Activated B cell treated with CpG ODN at 0.5 μM for 24 hours (primary cell): Measurements from ENCODE around the gene CD38. TPM values are rescaled to one million over a fixed set of nuclear protein-coding genes. Genes with fewer than 3 reads are reported as not detected.
A peak's percentile ranks its signal among the peaks of the same experiment; 100 is the strongest.

Experiments used
- ATAC-seq: fragments of 200-7000 bp; cut with Tn5 transposase; one replicate; pipeline ENCODE4 v1.10.0; 2021; ENCODE audit warnings: low read depth, mild to moderate bottlenecking, moderate library complexity
- CTCF ChIA-PET: fragments of 350-600 bp; sonication (Branson Sonifier 250); formaldehyde crosslinking; loops from one replicate; lab custom pipeline; 2021; ENCODE audit warnings: antibody characterized with exemption; lab: Charles Lee
- POLR2A ChIA-PET: fragments of 350-600 bp; sonication (Branson Sonifier 250); formaldehyde crosslinking; loops from one replicate; lab custom pipeline; 2021; ENCODE audit warnings: antibody characterized with exemption; lab: Charles Lee
- DNase-seq: peaks from one replicate; pipeline ENCODE4 v3.0.0; 2022
- H3K27ac Mint-ChIP-seq: one replicate; pipeline ENCODE4 v1.8.0; 2020; ENCODE audit warnings: mixed read lengths
- H3K27me3 Mint-ChIP-seq: one replicate; pipeline ENCODE4 v1.8.0; 2021; ENCODE audit warnings: mixed read lengths
- H3K36me3 Mint-ChIP-seq: one replicate; pipeline ENCODE4 v1.8.0; 2021; ENCODE audit warnings: low read depth, mixed read lengths
- H3K4me1 Mint-ChIP-seq: one replicate; pipeline ENCODE4 v1.8.0; 2021; ENCODE audit warnings: mixed read lengths
- H3K4me3 Mint-ChIP-seq: one replicate; pipeline ENCODE4 v1.8.0; 2020; ENCODE audit warnings: mild to moderate bottlenecking, mixed read lengths
- H3K9me3 Mint-ChIP-seq: one replicate; pipeline ENCODE4 v1.8.0; 2020; ENCODE audit warnings: mixed read lengths
- intact Hi-C: fragments of 100-400 bp; cut with micrococcal nuclease; formaldehyde crosslinking; loops from one replicate; pipeline ENCODE4 v1.15.1; 2024
- total RNA-seq: library from RNA; stranded (reverse); gene quantifications from 2 replicates; pipeline ENCODE4 v1.2.3, GENCODE V29; 2022
- TF ChIP-seq, protein P1 (sequence below): fragments of 200-600 bp; IDR thresholded peaks from one replicate; pipeline ENCODE4 v1.8.0; 2022; ENCODE audit warnings: antibody characterized with exemption, mild to moderate bottlenecking

The CD38 gene
- total RNA-seq, 1 donor from 2014 or later, result 5.8 TPM

- intact Hi-C loops, result no loop called here
- CTCF ChIA-PET, result no interaction called here
- Mint-ChIP-seq H3K9me3 (no peaks in the 10 kb centered on the region), H3K27ac (no peak overlapping the region), H3K27me3 (no peaks in the 10 kb centered on the region), H3K4me1 (peaks cover 22% of the 10 kb centered on the region), H3K36me3 (no peaks in the 10 kb centered on the region), H3K4me3 (no peak overlapping the region)
- POLR2A ChIA-PET, result interaction anchor here (1.4 kb wide), 1 partner anchor 14 kb away, joined by 6 read pairs; no protein-coding TSS in a partner anchor
- DNase-seq, result no peak
- TF ChIP-seq, protein P1, sequence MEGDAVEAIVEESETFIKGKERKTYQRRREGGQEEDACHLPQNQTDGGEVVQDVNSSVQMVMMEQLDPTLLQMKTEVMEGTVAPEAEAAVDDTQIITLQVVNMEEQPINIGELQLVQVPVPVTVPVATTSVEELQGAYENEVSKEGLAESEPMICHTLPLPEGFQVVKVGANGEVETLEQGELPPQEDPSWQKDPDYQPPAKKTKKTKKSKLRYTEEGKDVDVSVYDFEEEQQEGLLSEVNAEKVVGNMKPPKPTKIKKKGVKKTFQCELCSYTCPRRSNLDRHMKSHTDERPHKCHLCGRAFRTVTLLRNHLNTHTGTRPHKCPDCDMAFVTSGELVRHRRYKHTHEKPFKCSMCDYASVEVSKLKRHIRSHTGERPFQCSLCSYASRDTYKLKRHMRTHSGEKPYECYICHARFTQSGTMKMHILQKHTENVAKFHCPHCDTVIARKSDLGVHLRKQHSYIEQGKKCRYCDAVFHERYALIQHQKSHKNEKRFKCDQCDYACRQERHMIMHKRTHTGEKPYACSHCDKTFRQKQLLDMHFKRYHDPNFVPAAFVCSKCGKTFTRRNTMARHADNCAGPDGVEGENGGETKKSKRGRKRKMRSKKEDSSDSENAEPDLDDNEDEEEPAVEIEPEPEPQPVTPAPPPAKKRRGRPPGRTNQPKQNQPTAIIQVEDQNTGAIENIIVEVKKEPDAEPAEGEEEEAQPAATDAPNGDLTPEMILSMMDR, result no peak
- ATAC-seq, result no peak
These were observed 8.9 kb upstream of the CD38 start for GRCh38 chr4:15769202-15769601.

DNA sequence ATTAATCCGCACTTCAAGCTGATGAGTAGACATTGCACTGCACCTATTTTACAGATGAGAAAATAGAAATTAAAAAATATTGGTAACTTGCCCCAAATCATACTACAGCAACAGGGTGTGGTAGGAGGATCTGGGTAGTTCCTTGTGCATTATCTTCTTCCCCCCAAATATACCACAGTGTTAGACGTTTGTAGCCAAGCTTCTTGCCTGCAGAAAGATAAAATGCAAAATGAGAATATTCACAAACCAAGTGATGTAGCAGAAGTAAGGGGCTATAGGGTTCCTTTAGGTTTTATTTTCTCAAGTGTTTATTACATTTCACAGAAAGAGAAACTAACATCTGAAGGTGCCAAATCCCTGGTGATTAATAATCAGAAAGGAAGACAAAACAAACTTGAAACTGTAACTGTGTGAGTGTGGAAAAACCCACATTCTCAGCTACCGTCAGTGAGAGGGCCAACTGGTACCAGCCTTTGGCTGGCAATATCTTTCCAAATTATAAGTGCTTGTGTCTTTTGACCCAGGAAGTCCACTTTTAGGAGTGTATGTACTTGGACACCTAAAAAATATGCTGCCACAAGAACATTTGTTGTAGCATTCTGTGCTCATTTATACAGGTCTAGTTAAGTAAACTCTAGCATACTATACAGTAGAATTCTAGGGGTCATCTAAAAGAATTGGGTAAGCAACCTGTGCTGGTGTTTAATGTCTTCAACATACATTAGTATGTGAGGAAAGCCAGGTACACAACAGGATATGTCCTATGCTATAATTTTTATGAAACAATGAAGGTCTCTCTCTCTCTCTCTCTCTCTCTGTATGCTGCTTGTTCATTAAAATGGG, 6.7 kb upstream of the CD38 start:
- H3K9me3 Mint-ChIP-seq, result no peaks in the 10 kb centered on the region
- TF ChIP-seq, protein P1, result no peak
- DNase-seq (no peak), ATAC-seq (no peak)
- CTCF ChIA-PET, result interaction anchor here (1.6 kb wide), 1 partner anchor 40 kb away, joined by 3 read pairs; no protein-coding TSS in a partner anchor
- H3K27ac Mint-ChIP-seq, result no peak overlapping the region
- no peaks in the 10 kb centered on the region for H3K27me3 Mint-ChIP-seq
- H3K4me1 Mint-ChIP-seq, result peaks cover 10% of the 10 kb centered on the region
- no peak overlapping the region for H3K4me3 Mint-ChIP-seq
- intact Hi-C loops, result loop anchor here (10.0 kb wide), 1 partner anchor 767 kb away; the partner anchor contains the start of gene CPEB2
- no peaks in the 10 kb centered on the region for H3K36me3 Mint-ChIP-seq
- POLR2A ChIA-PET, result no interaction called here

DNA sequence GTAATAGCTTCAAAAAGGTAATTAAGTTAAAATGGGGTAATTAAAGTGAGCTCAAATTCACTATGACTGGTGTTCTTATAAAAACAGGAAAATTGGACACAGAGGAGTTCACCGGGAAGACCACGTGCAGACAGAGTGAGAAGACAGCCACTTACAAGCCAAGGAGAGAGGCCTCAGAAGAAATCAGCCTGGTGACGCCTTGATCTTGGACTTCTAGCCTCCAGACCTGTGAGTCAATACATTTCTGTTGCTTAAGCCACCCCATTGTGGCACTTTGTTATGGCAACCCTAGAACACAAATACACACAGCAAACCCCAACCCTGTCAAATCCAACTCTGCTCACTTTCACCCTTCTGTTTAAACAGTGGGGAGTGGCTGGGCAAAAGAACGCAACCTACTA, 4.1 kb upstream of the CD38 start:
- intact Hi-C loops, result loop anchor here (10.0 kb wide), 1 partner anchor 769 kb away; the partner anchor contains the start of gene CPEB2
- peaks cover 23% of the 10 kb centered on the region for H3K4me1 Mint-ChIP-seq

DNA sequence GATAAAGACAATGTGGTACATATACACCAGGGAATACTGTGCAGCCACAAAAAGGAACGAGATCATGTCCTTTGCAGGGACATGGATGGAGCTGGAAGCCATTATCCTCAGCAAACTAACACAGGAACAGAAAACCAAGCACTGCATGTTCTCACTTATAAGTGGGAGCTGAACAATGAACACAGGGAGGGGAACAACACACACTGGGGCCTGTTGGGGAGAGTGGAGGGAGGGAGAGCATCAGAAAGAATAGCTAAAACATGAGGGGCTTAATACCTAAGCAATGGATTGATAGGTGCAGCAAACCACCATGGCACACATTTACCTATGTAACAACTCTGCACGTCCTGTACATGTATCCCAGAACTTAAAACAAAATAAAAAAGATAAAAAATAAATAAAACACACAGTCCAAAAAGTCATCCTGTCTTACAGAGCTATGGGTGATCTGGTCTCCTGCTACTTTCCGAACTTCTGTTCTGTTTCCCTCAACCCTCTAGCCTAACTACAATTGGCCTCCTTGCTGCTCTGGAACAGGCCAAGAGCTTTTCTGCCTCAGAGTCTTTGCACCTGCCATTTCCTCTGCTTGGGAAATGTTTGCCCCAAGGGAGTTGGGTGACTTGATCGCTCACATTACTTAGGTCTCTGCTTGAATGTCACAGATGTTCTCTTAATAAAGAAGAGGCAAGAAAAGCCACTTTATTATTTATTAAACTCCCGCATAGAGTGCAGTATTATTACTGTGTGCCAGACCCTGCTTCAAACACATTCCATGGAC, 1.1 kb upstream of the CD38 start:
- no peak overlapping the region for H3K27ac Mint-ChIP-seq
- H3K9me3 Mint-ChIP-seq, result no peaks in the 10 kb centered on the region
- intact Hi-C loops, result loop anchor here (1.0 to 10.0 kb wide), 3 partner anchors 8 to 772 kb away; partner anchors contain the start of genes CPEB2 and TAPT1
- ChIA-PET CTCF (interaction anchor here (1.5 kb wide), 1 partner anchor 21 kb away, joined by 6 read pairs; no protein-coding TSS in a partner anchor), POLR2A (no interaction called here)
- no peaks in the 10 kb centered on the region for H3K27me3 Mint-ChIP-seq
- peaks cover 48% of the 10 kb centered on the region for H3K4me1 Mint-ChIP-seq
- H3K36me3 Mint-ChIP-seq, result peaks cover 2% of the 10 kb centered on the region
- ATAC-seq (no peak), DNase-seq (no peak)
- peak overlapping the region; percentile 88 for H3K4me3 Mint-ChIP-seq
- TF ChIP-seq, protein P1, result no peak

More for the DNA sequence above, 4.1 kb upstream of the CD38 start:
- no peaks in the 10 kb centered on the region for H3K9me3 Mint-ChIP-seq
- CTCF ChIA-PET, result interaction anchor here (0.9 to 1.5 kb wide), 2 partner anchors 17 to 32 kb away, joined by 3 to 4 read pairs; no protein-coding TSS in a partner anchor
- POLR2A ChIA-PET, result no interaction called here
- no peak overlapping the region for H3K27ac Mint-ChIP-seq
- no peaks in the 10 kb centered on the region for H3K36me3 Mint-ChIP-seq
- no peak overlapping the region for H3K4me3 Mint-ChIP-seq
- ATAC-seq, result no peak
- H3K27me3 Mint-ChIP-seq, result no peaks in the 10 kb centered on the region
- DNase-seq, result no peak
- TF ChIP-seq, protein P1, result no peak
